GM19099 (cell line): ENCODE measurements around the gene IGSF21.

Experiments
- POLR2A ChIP-seq: IDR thresholded peaks from 3 replicates; pipeline ENCODE4 v1.6.1; 2011; ENCODE audit warnings: low read depth; ENCODE audit not compliant: insufficient read length; ENCODE audit errors: extremely low read depth

IGSF21 gene

DNA sequence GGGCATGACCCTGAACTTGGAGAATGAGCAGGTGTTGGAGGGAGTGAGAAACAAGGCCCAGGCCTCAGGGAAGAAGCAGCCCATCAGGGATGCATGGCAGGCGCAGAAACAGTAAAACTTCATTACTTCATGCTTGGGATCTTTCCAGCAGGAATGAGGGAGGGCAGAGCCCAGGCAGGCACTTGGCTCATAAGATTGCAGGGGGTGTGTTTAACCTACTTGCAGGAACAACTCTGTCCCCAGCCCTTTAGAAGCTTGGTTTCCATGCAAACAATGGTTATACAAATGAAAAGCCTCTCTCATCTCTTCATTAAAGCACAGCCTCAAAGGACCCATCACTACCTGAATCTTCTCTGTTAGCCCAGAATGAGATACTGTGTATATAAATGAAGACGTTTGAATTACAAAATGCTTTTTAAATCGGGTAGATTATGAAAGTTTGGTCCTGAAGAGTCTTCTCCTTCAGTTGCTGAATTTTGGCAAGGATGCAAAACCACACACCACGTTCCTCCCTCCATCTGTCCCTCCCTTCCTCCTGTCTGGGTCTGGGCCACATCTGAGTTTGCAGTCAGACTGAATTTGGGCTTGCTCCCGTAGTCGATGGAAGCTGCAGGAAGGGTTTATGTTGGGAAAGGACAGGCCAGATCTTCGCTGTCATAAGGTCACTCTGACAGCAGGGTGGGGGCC is 218.8 kb downstream of the IGSF21 start:
- TF ChIP-seq POLR2A, result no peak

DNA sequence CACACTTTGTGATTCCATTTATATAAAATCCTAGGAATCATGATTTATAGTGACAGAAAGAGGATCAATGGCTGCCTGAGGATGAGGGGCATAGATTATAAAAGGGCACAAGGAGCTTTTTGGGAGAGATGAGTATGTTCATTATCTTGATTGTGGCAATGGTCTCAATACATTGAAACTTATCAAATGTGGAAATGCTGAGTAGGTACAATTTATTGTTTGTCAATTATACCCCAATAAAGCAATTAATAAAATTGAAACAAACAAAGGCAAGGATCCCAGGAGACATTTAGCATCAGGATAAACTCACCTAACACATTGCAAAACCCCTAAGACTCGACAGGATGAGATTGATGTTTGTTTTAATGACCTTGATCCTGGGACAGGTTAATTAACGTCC is 220.1 kb downstream of the IGSF21 start:
- no peak for TF ChIP-seq POLR2A

DNA sequence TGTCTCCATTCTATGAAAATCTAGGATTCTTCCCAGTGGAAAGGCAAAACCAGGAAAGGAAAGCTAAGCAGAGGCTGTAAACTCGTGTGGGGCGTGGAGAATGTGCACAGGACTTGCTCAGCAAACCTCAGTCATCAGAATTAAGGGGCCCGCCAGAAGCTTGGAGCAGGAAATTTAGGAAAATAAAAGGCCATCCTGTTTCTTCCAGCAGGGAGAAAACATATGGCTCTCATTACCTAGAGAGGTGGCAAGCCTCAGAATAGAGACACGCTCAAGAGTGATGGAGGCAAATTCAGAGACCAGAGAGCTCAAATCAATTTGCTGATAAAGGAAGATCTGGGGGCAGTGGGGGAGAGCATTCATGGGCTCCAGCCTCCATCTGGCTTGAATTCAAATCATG is 221.2 kb downstream of the IGSF21 start:
- no peak for TF ChIP-seq POLR2A

DNA sequence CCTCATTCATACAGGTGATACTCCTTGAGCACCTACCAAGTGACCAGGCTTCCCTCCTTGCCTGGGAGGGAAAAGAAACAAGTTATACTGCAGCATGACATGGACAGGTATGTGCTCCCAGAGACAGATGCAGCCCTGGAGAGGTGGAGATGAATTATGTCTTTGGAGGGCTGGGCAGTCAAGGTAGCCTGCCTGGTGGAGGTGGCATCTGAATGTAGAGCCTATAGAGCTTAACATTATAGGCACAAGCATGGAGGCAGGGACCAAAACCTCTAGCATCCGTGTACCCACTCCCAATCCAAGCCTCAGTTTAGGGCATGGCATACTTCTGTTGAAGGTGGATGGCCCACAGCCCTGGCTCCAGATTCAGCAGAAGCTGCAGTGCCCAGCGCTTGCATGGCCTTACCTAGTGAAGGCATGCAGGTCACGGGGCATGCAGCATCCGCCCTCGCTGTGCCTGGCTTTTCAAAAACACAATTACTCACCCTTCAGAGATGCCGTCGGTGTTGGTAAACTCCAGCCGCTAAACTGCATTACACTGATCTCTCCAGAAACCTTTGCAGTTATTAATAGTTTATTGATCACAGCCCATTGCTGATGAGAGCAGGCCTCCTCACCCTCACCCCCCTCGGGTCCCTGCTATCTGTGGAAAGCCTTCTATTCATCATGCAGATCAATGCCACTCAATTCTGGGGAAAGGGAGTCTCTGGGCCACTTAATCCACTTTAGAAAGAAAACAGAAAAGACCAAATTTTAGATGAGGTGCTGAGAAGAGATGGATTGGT is 222.1 kb downstream of the IGSF21 start:
- TF ChIP-seq POLR2A, result no peak

DNA sequence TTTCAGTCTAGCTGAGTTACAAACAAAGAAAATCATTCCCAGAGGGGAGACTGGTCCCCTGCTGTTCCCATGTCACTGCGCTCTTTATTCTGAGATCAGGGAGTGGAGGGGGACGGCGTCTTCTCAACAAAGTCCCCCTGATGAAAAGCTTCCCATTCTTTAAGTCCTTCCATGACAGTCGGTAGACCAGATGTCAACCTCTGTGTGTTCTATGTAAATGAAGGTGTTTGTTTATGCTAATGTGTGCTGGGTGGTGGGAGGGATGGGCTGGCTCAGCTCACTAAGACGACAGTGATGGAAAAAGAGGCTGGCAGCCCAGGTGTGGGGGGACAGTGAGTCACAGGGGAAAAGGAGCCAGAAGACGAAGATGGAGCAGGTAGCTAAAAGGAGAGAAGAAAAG is 225.0 kb downstream of the IGSF21 start:
- no peak for TF ChIP-seq POLR2A

DNA sequence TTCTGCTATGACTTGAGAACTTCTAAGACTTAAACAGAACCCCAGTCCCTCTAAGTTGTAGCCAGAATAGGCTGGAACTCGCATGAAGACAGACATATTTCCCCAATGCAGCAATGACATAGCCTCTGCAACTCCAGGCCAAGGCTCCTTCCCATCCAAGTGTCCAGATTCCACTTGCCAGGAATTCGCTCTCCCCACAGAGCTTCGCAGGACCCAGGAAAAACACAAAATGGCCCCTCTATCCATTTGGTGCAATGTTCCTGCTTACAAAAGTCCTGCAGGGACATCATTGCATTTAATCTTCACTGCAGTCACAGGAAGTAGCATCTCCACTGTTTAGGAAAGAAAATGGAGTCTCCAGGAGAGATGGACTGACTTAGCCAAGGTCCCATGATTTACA is 225.6 kb downstream of the IGSF21 start:
- no peak for TF ChIP-seq POLR2A

DNA sequence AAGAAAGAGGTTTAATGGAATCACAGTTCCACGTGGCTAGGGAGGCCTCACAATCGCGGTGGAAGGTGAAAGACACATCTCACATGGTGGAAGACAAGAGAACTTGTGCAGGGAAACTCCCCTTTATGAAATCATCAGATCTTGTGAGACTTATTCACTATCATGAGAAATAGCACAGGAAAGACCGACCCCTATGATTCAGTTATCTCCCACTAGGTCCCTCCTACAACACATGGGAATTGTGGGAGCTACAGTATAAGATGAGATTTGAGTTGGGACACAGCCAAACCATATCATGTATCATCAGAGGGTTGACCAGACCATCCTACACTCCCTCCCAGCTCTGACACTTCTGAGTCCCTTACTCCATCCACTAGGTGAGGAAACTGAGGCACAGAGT is 229.2 kb downstream of the IGSF21 start:
- no peak for TF ChIP-seq POLR2A

DNA sequence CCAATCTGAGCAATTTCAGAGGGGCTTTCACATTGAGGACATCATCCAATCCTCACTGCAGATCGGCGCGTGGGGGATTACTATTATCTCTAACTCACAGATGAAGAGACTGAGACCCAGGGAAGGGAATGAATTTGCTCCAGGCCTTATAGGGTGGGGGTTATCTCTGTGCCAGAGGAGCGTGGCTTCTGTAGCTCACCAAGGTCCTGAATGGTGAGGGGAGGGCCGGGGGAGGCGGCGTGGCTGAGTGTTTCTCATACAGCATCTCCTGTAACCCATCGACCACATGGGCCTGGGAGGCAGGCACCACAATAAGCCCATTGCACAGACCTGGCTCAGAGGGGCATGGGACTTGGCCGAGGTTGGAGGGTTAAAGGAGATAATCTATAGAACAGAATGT is 230.2 kb downstream of the IGSF21 start:
- no peak for TF ChIP-seq POLR2A

DNA sequence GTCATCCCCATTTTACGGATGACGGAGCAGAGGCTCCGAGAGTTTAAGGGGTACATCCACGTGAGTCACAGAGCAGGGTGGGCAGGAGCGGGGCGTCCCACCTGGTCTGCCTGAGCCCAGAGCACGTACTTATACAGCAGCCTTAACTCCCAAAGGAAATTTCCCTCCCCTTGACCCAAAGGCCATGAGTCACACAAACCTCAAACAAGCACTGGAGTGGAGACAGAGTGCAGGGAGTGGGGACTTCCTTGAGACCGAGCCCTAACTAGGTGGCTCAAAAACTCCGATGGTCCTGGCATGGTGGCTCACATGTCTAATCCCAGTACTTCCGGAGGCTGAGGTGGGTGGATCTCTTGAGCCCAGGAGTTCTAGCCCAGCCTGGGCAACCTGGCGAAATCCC is 231.6 kb downstream of the IGSF21 start:
- TF ChIP-seq POLR2A, result no peak

DNA sequence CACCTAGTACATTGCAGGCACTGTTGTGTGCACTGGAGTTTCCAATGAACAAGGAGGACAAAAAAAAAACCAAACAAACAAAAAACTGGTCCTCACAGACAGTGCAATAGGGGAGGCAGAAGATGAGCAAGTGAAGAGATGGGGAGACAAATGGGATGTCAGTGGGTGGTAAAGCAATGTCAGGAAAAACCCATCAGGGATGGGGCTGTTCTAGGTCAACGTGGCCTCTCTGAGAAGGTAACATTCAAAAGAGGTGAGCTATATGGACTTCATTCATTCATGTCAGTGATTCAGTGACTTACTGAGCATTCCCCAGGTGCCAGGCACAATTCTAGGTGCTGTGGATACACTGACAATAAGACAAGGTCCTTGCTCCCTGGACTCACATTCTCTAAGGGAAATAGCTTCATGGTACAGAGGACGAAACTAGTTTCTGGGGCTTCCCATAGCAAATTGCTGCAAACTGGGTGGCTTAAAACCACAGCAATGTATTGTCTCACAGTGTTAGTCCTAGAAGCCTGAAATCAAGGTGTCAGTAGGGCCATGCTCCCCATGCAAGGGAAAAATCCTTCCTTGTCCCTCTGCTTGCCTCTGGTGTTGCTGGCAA is 232.7 kb downstream of the IGSF21 start:
- no peak for TF ChIP-seq POLR2A

DNA sequence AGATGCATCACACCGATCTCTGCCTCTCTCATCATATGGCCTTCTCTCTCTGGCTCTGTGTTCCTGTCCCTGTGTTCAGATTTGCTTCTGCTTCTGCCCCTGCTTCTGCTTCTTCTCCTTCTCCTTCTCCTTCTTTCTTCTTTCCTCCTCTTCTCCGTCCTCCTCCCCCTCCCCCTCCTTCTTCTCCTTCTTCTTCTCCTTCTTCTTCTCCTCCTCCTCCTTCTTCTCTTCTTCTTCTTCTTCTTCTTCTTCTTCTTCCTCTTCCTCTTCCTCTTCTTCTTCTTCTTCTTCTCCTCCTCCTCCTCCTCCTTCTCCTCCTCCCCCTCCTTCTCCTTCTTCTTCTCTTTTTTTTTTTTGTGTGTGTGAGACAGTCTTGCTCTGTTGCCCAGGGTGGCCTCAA is 233.2 kb downstream of the IGSF21 start:
- TF ChIP-seq POLR2A, result no peak

DNA sequence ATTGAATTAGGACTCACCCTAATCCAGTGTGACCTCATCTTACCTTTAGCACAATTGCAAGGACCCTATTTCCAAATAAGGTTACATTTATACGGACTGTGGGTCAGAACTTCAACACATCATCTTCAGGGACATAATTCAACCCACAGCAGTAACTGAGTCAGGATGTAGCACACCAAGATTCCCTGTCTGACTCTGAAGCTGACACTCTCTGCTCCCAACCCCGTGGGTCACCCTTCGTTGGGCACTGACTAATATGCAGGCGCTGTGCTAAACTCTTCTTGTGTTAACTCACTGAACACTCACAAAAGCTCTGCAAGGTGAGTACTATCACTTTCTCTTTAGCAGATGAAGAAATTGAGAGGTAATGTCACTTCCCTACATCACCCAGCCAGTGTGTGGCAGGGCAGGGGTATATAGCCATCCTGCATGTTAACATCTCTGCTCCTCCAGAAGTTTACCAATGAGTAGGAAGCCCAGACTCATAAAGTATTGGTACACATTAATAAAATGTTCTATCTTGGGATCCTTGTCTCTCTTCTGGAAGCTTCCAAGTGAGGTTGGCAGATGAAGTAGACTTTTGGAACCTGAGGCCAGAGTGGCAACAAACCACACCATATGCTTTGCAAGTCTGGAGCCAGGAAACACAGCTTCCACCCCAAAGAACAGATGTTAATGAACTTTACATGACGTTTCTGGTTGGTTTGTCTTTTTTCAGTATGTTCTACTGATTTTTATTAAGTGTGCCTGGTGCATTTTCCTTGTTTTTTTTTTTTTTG is 233.9 kb downstream of the IGSF21 start:
- no peak for TF ChIP-seq POLR2A

DNA sequence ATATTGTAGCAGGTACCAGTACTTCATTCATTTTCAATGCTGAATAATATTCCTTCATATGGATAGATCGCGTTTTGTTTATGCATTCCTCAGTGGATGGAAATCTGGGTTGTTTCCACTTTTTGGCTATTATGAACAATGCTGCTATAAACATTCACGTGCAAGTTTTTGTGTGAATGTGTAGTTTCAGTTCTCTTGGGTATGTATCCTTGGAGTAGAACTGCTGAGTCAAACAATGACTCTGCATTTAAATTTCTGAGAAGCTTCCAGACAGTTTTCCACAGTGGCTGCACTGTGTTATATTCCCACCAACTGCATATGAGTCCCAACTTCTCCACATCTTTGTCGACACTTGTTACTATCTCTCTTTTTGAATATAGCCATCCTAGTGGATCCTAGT is 235.1 kb downstream of the IGSF21 start:
- no peak for TF ChIP-seq POLR2A

DNA sequence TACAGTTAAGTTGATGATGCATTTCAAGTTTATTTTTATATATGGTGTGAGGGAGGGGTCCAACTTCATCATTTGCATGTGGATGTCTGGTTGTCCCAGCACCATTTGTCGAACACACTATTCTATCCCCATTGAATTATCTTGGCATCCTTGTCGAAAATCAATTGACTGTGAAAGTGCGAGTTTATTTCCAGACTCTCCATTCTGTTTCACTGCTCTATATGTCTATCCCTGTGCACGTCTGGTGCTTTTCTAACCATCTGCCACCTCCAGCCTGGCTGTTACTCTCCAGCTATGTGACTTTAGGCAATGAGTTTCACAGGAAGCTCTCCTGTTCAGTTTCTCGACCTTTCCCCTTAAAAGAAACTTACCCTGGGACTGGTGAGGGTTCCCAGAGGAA is 236.0 kb downstream of the IGSF21 start:
- no peak for TF ChIP-seq POLR2A

DNA sequence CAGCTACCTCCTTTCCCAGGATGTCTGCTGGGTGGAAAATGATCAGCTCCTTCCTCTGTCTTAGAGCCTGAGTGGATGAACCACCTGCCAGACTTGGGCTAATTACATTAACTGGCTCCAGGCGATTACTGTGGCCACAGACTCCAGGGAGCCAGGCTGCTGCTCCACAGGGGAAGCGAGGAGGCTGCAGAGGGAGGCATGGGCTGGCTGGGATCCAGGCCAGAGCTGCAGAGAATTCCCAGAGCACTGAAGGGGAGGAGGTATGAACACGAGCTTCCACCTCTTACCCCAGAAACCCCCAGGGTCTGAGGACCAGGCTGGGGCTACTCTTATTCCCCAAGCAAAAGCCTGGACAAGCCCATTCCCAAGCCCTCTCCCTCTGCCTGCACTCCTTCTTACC is 237.2 kb downstream of the IGSF21 start:
- no peak for TF ChIP-seq POLR2A
